Astrocyte (in vitro differentiated cells and primary cell): ENCODE measurements around the gene PEMT. TPM values are rescaled to one million over a fixed set of nuclear protein-coding genes. Genes with fewer than 3 reads are reported as not detected.

Experiments used
- DNase-seq: peaks from one replicate; pipeline ENCODE4 v3.0.0-alpha.2; 2010; ENCODE audit warnings: low read depth
- FAIRE-seq: peaks from 2 replicates; lab custom pipeline; 2011; peaks lifted over from hg19 to GRCh38; lab: Jason Lieb, UNC
- H2AFZ ChIP-seq: 2 replicates; pipeline ENCODE4 v1.6.0; 2012; ENCODE audit warnings: low read depth, low read length, inconsistent platforms
- H3K27ac ChIP-seq: 2 replicates; pipeline ENCODE4 v1.5.1; 2011; ENCODE audit warnings: low read depth, low read length, inconsistent platforms
- H3K27me3 ChIP-seq: 2 replicates; pipeline ENCODE4 v1.6.0; 2011; ENCODE audit warnings: low read length, inconsistent platforms; ENCODE audit not compliant: insufficient read depth
- H3K36me3 ChIP-seq: 2 replicates; pipeline ENCODE4 v1.5.1; 2011; ENCODE audit warnings: low read length, inconsistent platforms; ENCODE audit not compliant: insufficient read depth
- H3K4me1 ChIP-seq: 2 replicates; pipeline ENCODE4 v1.5.1; 2011; ENCODE audit warnings: low read length, inconsistent platforms; ENCODE audit not compliant: insufficient read depth
- H3K4me2 ChIP-seq: 2 replicates; pipeline ENCODE4 v1.6.0; 2012; ENCODE audit warnings: low read length, inconsistent platforms
- H3K4me3 ChIP-seq: 2 replicates; pipeline ENCODE4 v1.5.1; 2011; ENCODE audit warnings: low read depth, mild to moderate bottlenecking, low read length, inconsistent platforms; ENCODE audit not compliant: insufficient read depth
- H3K79me2 ChIP-seq: 2 replicates; pipeline ENCODE4 v1.6.0; 2012; ENCODE audit warnings: mild to moderate bottlenecking, low read length, inconsistent platforms; ENCODE audit not compliant: insufficient read depth
- H3K9ac ChIP-seq: 2 replicates; pipeline ENCODE4 v1.6.0; 2012; ENCODE audit warnings: mild to moderate bottlenecking, low read length, inconsistent platforms
- H3K9me3 ChIP-seq: 2 replicates; pipeline ENCODE4 v1.5.1; 2012; ENCODE audit warnings: low read depth, mild to moderate bottlenecking, low read length, inconsistent platforms; ENCODE audit not compliant: insufficient read depth
- H4K20me1 ChIP-seq: 2 replicates; pipeline ENCODE4 v1.6.0; 2012; ENCODE audit warnings: low read length, inconsistent platforms; ENCODE audit not compliant: insufficient read depth
- H3K27ac Mint-ChIP-seq: one replicate; pipeline ENCODE4 v1.8.0; 2021; ENCODE audit warnings: mild to moderate bottlenecking, mixed read lengths; ENCODE audit not compliant: unreplicated experiment
- H3K27me3 Mint-ChIP-seq: one replicate; pipeline ENCODE4 v1.8.0; 2021; ENCODE audit warnings: low read depth, mixed read lengths; ENCODE audit not compliant: unreplicated experiment
- H3K36me3 Mint-ChIP-seq: one replicate; pipeline ENCODE4 v1.8.0; 2021; ENCODE audit warnings: low read depth, mixed read lengths; ENCODE audit not compliant: unreplicated experiment
- H3K4me1 Mint-ChIP-seq: one replicate; pipeline ENCODE4 v1.8.0; 2021; ENCODE audit warnings: low read depth, mixed read lengths; ENCODE audit not compliant: unreplicated experiment
- H3K4me3 Mint-ChIP-seq: one replicate; pipeline ENCODE4 v1.8.0; 2021; ENCODE audit warnings: mild to moderate bottlenecking, moderate library complexity, mixed read lengths; ENCODE audit not compliant: unreplicated experiment
- H3K9me3 Mint-ChIP-seq: one replicate; pipeline ENCODE4 v1.8.0; 2021; ENCODE audit warnings: mild to moderate bottlenecking, mixed read lengths; ENCODE audit not compliant: unreplicated experiment
- CTCF ChIP-seq: IDR thresholded peaks from 2 replicates; pipeline ENCODE4 v1.5.1; 2011; ENCODE audit warnings: low read depth, mild to moderate bottlenecking, inconsistent platforms, low read length, moderate library complexity; ENCODE audit not compliant: insufficient read depth
- EZH2 ChIP-seq: IDR thresholded peaks from 2 replicates; pipeline ENCODE4 v1.6.1; 2012; ENCODE audit warnings: mild to moderate bottlenecking, low read length, inconsistent platforms; ENCODE audit not compliant: insufficient read depth
- total RNA-seq: library from RNA; stranded (reverse); gene quantifications from 2 replicates; pipeline ENCODE4 v1.2.1, GENCODE V29; 2021

PEMT gene
- total RNA-seq, 1 donor from 2014 or later, result 19.5 TPM

- no peak overlapping the region for H3K4me3 ChIP-seq
- FAIRE-seq (no peak), DNase-seq (no peak)
- no peaks in the 10 kb centered on the region for H3K9me3 ChIP-seq
- no peak overlapping the region for H3K9ac ChIP-seq
- Mint-ChIP-seq H3K27me3 (peaks cover 9% of the 10 kb centered on the region), H3K4me1 (peaks cover 6% of the 10 kb centered on the region), H3K36me3 (peaks cover 3% of the 10 kb centered on the region), H3K4me3 (no peak overlapping the region), H3K9me3 (no peaks in the 10 kb centered on the region), H3K27ac (no peak overlapping the region)
- peaks cover 4% of the 10 kb centered on the region for H3K4me1 ChIP-seq
- no peak for TF ChIP-seq EZH2
- no peak for TF ChIP-seq CTCF
- H2AFZ ChIP-seq, result no peak overlapping the region
- H4K20me1 ChIP-seq, result peaks cover 61% of the 10 kb centered on the region
- no peak overlapping the region for H3K4me2 ChIP-seq
- no peaks in the 10 kb centered on the region for H3K36me3 ChIP-seq
- H3K27me3 ChIP-seq, result no peaks in the 10 kb centered on the region
- H3K27ac ChIP-seq, result no peak overlapping the region
- H3K79me2 ChIP-seq, result no peaks in the 10 kb centered on the region
Observed at GRCh38 chr17:17570798-17571716, 20.5 kb downstream of the PEMT start.

DNA sequence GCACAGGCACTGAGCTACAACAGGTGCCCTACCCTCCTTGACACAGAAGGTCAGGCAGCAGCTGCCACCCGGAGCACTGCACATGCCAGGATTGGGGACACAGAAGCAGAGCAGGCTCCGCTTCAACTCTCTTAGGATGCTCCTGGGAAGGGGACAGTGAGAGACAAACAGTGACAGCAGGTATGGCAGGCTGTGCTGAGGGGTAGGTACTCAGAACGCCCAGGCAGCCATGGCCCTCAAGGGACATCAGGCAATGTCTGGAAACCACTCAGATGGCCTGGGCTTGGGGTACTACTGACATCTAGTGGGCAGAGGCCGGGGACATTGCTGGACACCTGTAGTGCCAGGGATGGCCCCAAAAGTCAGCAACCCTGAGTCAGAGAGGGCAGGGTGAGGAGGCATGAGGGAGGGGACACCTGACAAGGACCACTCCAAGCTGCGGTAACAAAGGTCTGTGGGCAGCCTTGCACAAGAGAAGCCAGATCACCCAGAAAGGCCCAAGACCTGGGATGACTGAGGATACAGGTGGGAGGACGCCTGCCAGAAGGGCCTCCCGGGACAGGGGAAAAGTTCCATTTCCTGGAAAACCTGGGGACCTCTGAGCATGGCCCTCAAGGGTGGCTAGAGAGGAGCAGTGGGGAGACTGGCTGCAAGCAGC, 21.2 kb downstream of the PEMT start:
- Mint-ChIP-seq H3K27ac (no peak overlapping the region), H3K4me3 (no peak overlapping the region), H3K36me3 (peaks cover 2% of the 10 kb centered on the region), H3K4me1 (peaks cover 2% of the 10 kb centered on the region), H3K9me3 (no peaks in the 10 kb centered on the region), H3K27me3 (peaks cover 12% of the 10 kb centered on the region)
- H3K4me2 ChIP-seq, result no peak overlapping the region
- TF ChIP-seq EZH2 (no peak), CTCF (peak; percentile 18)
- H3K36me3 ChIP-seq, result no peaks in the 10 kb centered on the region
- H3K4me1 ChIP-seq, result peaks cover 1% of the 10 kb centered on the region
- H3K9ac ChIP-seq, result no peak overlapping the region
- H3K27me3 ChIP-seq, result no peaks in the 10 kb centered on the region
- H3K27ac ChIP-seq, result no peak overlapping the region
- H4K20me1 ChIP-seq, result peaks cover 67% of the 10 kb centered on the region
- no peak overlapping the region for H2AFZ ChIP-seq
- no peaks in the 10 kb centered on the region for H3K9me3 ChIP-seq
- FAIRE-seq, result no peak
- H3K4me3 ChIP-seq, result no peak overlapping the region
- H3K79me2 ChIP-seq, result no peaks in the 10 kb centered on the region
- no peak for DNase-seq
